Measurements from ENCODE around the gene VASH1. TPM values are rescaled to one million over a fixed set of nuclear protein-coding genes. Genes with fewer than 3 reads are reported as not detected.

The VASH1 gene
- total RNA-seq, 2 experiments from 2014 or later: 1.7 to 2.2 TPM

DNA sequence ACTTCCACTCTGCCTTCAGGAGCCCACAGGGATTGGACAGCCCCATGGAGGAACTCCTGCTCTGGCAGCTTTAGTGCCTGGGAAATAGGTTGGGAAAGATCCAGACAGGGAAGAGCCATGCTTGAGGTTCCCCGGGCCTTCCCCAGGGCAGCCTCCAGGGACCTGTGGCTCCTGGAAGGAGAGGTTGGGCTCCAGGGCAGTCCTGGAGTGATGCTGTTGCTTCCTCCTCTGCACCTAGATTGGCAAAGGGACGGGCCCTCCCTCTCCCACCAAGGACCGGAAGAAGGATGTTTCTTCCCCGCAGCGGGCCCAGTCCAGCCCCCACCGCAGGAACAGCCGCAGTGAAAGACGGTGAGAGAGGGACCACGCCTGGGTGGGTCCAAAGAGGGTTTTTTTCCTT, 16.5 kb downstream of the VASH1 start:
- H3K4me1 Mint-ChIP-seq (ENCODE audit: low read depth): peaks cover 16% of the 10 kb centered on the region
- DNase-seq (no peak), ATAC-seq (no peak)
- no peak overlapping the region for H3K4me3 Mint-ChIP-seq
- TF ChIP-seq CTCF (IDR thresholded peaks at IDR 0.05): no peak
- ChIA-PET CTCF (interaction anchor here (1.6 to 2.9 kb wide), 2 partner anchors 67 to 70 kb away, joined by 4 to 18 read pairs; no protein-coding TSS in a partner anchor), POLR2A (interaction anchor here (0.9 to 1.4 kb wide), 2 partner anchors 8 to 35 kb away, joined by 3 to 5 read pairs; partner anchors contain the start of gene ANGEL1)
- no peaks in the 10 kb centered on the region for H3K9me3 Mint-ChIP-seq
- no peaks in the 10 kb centered on the region for H3K27me3 Mint-ChIP-seq
- no peak overlapping the region for H3K27ac Mint-ChIP-seq
- H3K36me3 Mint-ChIP-seq (ENCODE audit: low read depth): peaks cover 1% of the 10 kb centered on the region
- intact Hi-C loops (cut with micrococcal nuclease): no loop called here

- Mint-ChIP-seq H3K36me3 (ENCODE audit: low read depth) (peaks cover 1% of the 10 kb centered on the region), H3K9me3 (no peaks in the 10 kb centered on the region), H3K4me3 (no peak overlapping the region), H3K4me1 (ENCODE audit: low read depth) (peaks cover 19% of the 10 kb centered on the region), H3K27ac (no peak overlapping the region), H3K27me3 (no peaks in the 10 kb centered on the region)
- ChIA-PET POLR2A (no interaction called here), CTCF (interaction anchor here (0.6 kb wide), 1 partner anchor 11 kb away, joined by 3 read pairs; no protein-coding TSS in a partner anchor)
- intact Hi-C loops (cut with micrococcal nuclease): no loop called here
- ATAC-seq (no peak), DNase-seq (no peak)
- no peak for TF ChIP-seq CTCF (IDR thresholded peaks at IDR 0.05)
Observed at GRCh38 chr14:76778546-76779215, 17.4 kb downstream of the VASH1 start.

DNA sequence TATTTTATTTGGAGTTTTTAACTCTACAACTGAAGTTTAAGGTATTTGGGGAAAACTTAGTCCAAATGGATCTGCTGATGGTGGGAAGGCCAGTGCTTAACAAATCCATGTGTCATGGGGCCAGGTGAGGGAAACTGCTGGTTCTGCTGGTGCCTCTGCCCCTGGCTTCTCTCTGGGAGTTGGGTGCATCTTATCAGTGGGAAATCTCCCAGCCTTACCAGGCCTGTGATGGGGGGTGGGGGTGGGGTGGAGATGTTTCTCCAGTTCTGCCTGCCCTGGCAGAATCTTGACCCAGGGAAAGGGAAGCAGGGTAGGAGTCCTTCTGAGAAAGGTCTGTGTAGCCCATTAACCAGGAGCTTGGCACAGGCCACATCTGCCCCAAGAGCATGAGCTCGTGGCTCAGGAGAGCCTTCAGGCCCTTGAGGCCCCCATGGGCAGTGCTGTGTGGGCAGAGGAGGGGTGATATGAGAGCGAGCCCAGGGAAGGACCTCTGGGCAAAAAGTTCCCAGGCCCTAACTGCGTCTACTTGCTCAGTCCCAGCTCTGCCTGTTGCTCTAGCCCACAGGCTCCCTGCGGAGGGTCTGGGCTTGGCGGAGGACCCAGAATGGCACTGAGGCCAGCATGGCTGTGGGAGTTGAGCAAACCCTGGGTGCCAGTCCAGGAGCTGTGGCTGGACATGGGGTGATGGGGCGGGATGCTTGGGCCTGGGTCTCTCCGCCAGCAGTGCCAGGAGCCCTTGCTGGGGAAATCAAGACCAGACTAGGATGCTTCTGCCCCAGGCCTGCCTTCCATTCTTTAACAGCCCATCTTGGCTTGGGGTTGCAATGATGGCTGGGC, 18.2 kb downstream of the VASH1 start:
- POLR2A ChIA-PET: interaction anchor here (1.3 kb wide), 1 partner anchor 9 kb away, joined by 4 read pairs; no protein-coding TSS in a partner anchor
- no peak overlapping the region for H3K4me3 Mint-ChIP-seq
- H3K36me3 Mint-ChIP-seq (ENCODE audit: low read depth): peaks cover 1% of the 10 kb centered on the region
- no peaks in the 10 kb centered on the region for H3K27me3 Mint-ChIP-seq
- DNase-seq (no peak), ATAC-seq (no peak)
- no peak overlapping the region for H3K27ac Mint-ChIP-seq
- TF ChIP-seq CTCF (IDR thresholded peaks at IDR 0.05): no peak
- H3K4me1 Mint-ChIP-seq (ENCODE audit: low read depth): peaks cover 20% of the 10 kb centered on the region
- intact Hi-C loops (cut with micrococcal nuclease): loop anchor here (10.0 kb wide), 1 partner anchor 65 kb away; no protein-coding TSS in a partner anchor
- H3K9me3 Mint-ChIP-seq: no peaks in the 10 kb centered on the region
- CTCF ChIA-PET: interaction anchor here (1.0 to 11.3 kb wide), 2 partner anchors 27 to 69 kb away, joined by 3 to 116 read pairs; no protein-coding TSS in a partner anchor

- POLR2A ChIA-PET: interaction anchor here (1.3 kb wide), 1 partner anchor 10 kb away, joined by 4 read pairs; no protein-coding TSS in a partner anchor
- no peak for DNase-seq
- CTCF ChIA-PET: interaction anchor here (1.0 to 11.3 kb wide), 2 partner anchors 26 to 69 kb away, joined by 3 to 116 read pairs; no protein-coding TSS in a partner anchor
Observed at GRCh38 chr14:76780058-76780345, 18.7 kb downstream of the VASH1 start.

More at GRCh38 chr14:76780058-76780345, 18.7 kb downstream of the VASH1 start:
- H3K9me3 Mint-ChIP-seq: no peaks in the 10 kb centered on the region
- H3K27me3 Mint-ChIP-seq: no peaks in the 10 kb centered on the region
- H3K4me3 Mint-ChIP-seq: no peak overlapping the region
- intact Hi-C loops (cut with micrococcal nuclease): loop anchor here (10.0 kb wide), 1 partner anchor 65 kb away; no protein-coding TSS in a partner anchor
- H3K4me1 Mint-ChIP-seq (ENCODE audit: low read depth): peaks cover 24% of the 10 kb centered on the region
- H3K36me3 Mint-ChIP-seq (ENCODE audit: low read depth): peaks cover 1% of the 10 kb centered on the region
- no peak for TF ChIP-seq CTCF (IDR thresholded peaks at IDR 0.05)
- no peak for ATAC-seq
- H3K27ac Mint-ChIP-seq: no peak overlapping the region

Measured in activated CD8-positive, alpha-beta T cell treated with anti-CD3 and anti-CD28 coated beads for 36 hours (primary cell).